A673 (cell line): ENCODE data around the gene RCC1.

Experiments
- EZH2 ChIP-seq: fragments of 200-600 bp; sonication (generic); IDR thresholded peaks from 2 replicates; pipeline ENCODE4 v1.6.1; 2017; ENCODE audit warnings: borderline replicate concordance, low read depth, mild to moderate bottlenecking, mixed read lengths, antibody characterized with exemption, low read length; ENCODE audit not compliant: poor library complexity, severe bottlenecking
- TF ChIP-seq, protein P1 (sequence below): fragments of 300-800, 200-600 bp; sonication (generic); conservative IDR thresholded peaks from 2 replicates; pipeline ENCODE4 v1.5.1; 2017; ENCODE audit warnings: low read depth, mild to moderate bottlenecking, antibody characterized with exemption, low read length, moderate library complexity, mixed read lengths

DNA sequence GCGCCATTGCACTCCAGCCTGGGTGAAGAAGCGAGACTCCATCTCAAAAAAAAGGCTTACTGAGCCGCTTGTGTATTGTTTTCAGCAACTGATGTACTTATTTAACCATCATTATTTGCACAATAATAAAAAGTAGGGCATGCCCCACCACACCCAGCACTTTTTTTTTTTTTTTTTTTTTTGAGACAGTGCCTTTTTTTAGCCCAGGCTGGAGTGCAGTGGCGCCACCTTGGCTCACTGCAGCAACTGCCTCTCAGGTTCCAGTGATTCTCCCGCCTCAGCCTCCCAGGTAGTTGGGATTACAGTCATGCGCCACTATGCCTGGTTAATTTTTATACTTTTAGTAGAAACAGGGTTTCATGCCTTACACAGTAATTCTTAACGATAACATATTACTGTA lies 34.8 kb downstream of the RCC1 start:
- TF ChIP-seq EZH2: no peak
- TF ChIP-seq, protein P1, sequence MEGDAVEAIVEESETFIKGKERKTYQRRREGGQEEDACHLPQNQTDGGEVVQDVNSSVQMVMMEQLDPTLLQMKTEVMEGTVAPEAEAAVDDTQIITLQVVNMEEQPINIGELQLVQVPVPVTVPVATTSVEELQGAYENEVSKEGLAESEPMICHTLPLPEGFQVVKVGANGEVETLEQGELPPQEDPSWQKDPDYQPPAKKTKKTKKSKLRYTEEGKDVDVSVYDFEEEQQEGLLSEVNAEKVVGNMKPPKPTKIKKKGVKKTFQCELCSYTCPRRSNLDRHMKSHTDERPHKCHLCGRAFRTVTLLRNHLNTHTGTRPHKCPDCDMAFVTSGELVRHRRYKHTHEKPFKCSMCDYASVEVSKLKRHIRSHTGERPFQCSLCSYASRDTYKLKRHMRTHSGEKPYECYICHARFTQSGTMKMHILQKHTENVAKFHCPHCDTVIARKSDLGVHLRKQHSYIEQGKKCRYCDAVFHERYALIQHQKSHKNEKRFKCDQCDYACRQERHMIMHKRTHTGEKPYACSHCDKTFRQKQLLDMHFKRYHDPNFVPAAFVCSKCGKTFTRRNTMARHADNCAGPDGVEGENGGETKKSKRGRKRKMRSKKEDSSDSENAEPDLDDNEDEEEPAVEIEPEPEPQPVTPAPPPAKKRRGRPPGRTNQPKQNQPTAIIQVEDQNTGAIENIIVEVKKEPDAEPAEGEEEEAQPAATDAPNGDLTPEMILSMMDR: peak; percentile 36; the same call in 1 of the 2 replicates
